Measurements from ENCODE around the gene DCTD.

The DCTD gene

DNA sequence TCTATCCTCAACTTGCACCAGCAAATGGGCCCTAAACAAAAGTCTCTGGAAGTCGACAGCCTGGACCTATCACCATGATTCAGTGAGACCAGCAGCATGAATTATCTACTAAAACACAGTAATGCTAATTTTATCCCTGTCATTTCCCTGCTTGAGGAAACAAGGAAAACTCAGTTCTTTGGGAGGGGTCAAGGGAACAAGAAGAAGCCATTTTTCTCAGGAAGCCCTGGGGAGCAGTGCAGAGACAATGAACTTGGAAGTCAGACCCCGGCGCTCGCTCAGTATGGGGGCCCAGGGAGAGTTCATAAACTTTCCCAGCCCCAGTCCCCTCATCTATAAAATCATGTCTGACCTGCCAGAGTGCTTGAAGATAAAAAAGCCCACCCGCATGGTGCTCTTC, 50.4 kb downstream of the DCTD start:
- Histone ChIP-seq H3K27ac (no peak overlapping the region), H3K27me3 (replicated peaks) (no peaks in the 10 kb centered on the region), H3K36me3 (replicated peaks) (no peaks in the 10 kb centered on the region), H3K4me3 (ENCODE audit: low read depth, low read length) (no peak overlapping the region)
- TF ChIP-seq, protein P1, sequence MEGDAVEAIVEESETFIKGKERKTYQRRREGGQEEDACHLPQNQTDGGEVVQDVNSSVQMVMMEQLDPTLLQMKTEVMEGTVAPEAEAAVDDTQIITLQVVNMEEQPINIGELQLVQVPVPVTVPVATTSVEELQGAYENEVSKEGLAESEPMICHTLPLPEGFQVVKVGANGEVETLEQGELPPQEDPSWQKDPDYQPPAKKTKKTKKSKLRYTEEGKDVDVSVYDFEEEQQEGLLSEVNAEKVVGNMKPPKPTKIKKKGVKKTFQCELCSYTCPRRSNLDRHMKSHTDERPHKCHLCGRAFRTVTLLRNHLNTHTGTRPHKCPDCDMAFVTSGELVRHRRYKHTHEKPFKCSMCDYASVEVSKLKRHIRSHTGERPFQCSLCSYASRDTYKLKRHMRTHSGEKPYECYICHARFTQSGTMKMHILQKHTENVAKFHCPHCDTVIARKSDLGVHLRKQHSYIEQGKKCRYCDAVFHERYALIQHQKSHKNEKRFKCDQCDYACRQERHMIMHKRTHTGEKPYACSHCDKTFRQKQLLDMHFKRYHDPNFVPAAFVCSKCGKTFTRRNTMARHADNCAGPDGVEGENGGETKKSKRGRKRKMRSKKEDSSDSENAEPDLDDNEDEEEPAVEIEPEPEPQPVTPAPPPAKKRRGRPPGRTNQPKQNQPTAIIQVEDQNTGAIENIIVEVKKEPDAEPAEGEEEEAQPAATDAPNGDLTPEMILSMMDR (IDR thresholded peaks at IDR 0.05; ENCODE audit: low read depth, low read length, missing control alignments) = no peak
- in situ Hi-C loops (cut with HindIII; ENCODE audit: low pct_ligation_motif_present, low sequenced_read_pairs) = no loop called here
- DNase-seq = no peak

DNA sequence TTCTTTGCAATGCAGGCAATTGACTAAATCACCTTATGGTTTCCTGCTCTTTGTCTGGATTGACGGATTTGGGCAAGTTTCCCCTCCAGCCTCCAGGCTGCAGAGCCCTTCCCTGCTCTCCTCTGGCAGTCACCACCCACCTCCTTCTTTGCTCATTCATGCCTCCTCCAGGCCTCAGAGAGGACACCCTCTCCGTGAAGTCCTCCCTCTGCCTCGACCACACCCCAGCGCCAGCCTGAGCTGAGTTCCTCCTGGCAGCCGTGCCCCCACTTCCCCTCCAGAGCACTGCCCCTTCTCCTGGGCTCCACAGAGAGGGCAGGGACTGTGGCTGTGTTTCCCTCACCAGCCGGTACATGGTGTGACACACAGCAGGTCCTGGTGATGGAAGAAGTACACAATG, 53.7 kb downstream of the DCTD start:
- Histone ChIP-seq H3K36me3 (replicated peaks) (no peaks in the 10 kb centered on the region), H3K27me3 (replicated peaks) (no peaks in the 10 kb centered on the region), H3K27ac (no peak overlapping the region), H3K4me3 (ENCODE audit: low read depth, low read length) (no peak overlapping the region)
- in situ Hi-C loops (cut with HindIII; ENCODE audit: low pct_ligation_motif_present, low sequenced_read_pairs) = no loop called here
- TF ChIP-seq, protein P1 (IDR thresholded peaks at IDR 0.05; ENCODE audit: low read depth, low read length, missing control alignments) = no peak
- DNase-seq = no peak

DNA sequence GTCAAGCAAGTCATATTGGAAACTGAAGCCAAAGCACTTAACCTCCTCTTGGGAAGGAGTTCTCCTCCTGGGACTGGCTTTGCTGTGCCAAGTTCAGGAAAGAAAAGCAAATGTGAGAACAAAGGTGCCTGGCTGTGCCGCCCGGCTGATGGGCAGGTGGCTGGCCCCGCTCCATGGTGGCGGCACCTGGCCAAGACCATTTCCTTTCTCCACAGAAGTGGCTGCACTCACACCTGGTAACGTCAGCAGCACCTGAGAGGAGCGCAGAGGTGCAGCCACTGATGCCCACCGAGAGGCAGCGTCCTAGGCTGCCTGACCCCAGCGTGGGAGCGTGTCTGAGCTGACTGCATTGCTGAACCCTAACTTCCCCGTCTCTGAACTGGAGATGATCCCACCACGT, 54.3 kb downstream of the DCTD start:
- Histone ChIP-seq H3K36me3 (replicated peaks) (no peaks in the 10 kb centered on the region), H3K4me3 (ENCODE audit: low read depth, low read length) (no peak overlapping the region), H3K27ac (no peak overlapping the region), H3K27me3 (replicated peaks) (no peaks in the 10 kb centered on the region)
- DNase-seq = no peak
- in situ Hi-C loops (cut with HindIII; ENCODE audit: low pct_ligation_motif_present, low sequenced_read_pairs) = no loop called here
- TF ChIP-seq, protein P1 (IDR thresholded peaks at IDR 0.05; ENCODE audit: low read depth, low read length, missing control alignments) = no peak

DNA sequence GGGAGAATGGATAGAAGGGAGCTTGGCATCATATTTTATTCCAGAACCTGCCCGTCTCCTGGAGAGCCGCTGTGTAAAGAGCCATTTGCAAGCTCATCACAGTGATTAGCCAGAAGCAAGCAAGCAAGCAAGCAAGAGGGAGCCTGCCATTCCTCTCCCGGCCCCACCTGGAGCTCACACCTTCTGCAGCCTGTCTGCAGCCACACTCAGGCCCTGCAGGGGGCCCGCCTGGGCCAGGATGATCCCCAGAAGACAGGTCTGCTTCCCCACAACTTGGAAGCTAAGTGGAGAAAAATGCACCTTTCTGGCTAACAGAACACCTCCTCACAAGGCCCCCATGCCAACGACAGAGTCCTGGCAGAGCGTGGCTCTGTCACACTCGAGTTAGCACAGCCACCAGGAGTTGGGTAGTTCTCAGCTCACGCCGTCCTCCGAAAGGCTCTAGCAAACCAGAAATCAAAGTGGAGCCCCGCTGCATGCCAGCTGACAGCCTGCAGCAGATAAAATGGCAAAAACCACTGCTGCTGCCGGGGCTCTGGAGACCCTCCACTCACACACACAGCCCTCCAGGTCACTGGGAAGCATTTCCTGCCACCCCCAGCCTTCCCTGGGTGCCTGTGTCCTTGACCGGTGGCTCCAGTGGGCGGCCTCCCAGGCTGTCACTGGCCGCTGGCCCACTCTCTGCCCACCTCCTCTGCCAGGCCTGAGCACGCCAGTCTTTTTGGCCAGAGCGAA, 54.9 kb downstream of the DCTD start:
- no peaks in the 10 kb centered on the region for H3K27me3 ChIP-seq (replicated peaks)
- TF ChIP-seq, protein P1 (IDR thresholded peaks at IDR 0.05; ENCODE audit: low read depth, low read length, missing control alignments) = peak; percentile 31

DNA sequence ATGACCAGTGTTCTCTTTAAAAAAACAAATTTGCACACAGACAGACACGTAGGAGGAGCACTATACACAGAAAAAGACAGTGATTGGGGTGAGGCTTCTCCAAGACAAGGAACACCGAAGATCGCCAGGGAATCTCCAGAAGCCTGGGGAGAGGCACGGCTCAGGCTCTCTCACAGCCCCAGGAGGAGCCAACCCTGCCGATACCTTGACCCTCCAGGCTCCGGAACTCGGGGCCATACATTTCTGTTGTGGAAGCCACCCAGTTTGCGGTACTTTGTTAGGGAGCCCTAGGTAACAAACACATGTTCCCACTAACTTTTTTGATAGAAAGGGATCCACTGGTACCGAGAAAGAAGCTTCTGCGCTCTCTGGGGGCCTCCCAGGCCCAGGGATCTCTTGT, 55.8 kb downstream of the DCTD start:
- no peak for DNase-seq
- no peak overlapping the region for H3K4me3 ChIP-seq (ENCODE audit: low read depth, low read length)
- TF ChIP-seq, protein P1 (IDR thresholded peaks at IDR 0.05; ENCODE audit: low read depth, low read length, missing control alignments) = no peak
- no peaks in the 10 kb centered on the region for H3K27me3 ChIP-seq (replicated peaks)
- H3K27ac ChIP-seq = no peak overlapping the region
- in situ Hi-C loops (cut with HindIII; ENCODE audit: low pct_ligation_motif_present, low sequenced_read_pairs) = no loop called here
- H3K36me3 ChIP-seq (replicated peaks) = no peaks in the 10 kb centered on the region

More for the DNA sequence above, 54.9 kb downstream of the DCTD start:
- no peaks in the 10 kb centered on the region for H3K36me3 ChIP-seq (replicated peaks)
- in situ Hi-C loops (cut with HindIII; ENCODE audit: low pct_ligation_motif_present, low sequenced_read_pairs) = no loop called here
- H3K27ac ChIP-seq = no peak overlapping the region
- no peak for DNase-seq
- H3K4me3 ChIP-seq (ENCODE audit: low read depth, low read length) = no peak overlapping the region

DNA sequence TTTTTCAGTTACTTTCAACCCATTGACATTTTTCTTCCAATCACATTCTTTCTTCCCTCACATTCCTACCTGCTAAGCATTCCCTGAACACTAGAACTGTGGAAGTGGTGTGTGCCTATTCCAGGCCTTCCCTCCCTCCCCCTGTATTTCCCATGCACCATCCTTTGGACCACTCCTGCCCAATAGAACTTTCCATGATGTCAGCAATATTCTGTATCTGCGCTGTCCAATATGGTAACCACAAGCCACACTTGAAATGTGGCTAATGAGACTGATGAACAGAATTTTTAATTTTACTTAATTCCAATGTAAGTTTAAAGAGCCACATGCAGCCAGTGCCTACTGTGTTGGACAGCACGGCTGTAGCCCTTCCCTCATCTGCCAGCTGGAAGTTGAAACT, 57.5 kb downstream of the DCTD start:
- Histone ChIP-seq H3K27me3 (replicated peaks) (no peaks in the 10 kb centered on the region), H3K4me3 (ENCODE audit: low read depth, low read length) (no peak overlapping the region), H3K27ac (no peak overlapping the region), H3K36me3 (replicated peaks) (no peaks in the 10 kb centered on the region)
- in situ Hi-C loops (cut with HindIII; ENCODE audit: low pct_ligation_motif_present, low sequenced_read_pairs) = no loop called here
- no peak for DNase-seq
- TF ChIP-seq, protein P1 (IDR thresholded peaks at IDR 0.05; ENCODE audit: low read depth, low read length, missing control alignments) = no peak
